Stimulated activated CD4-positive, alpha-beta T cell treated with anti-CD3 and anti-CD28 coated beads, Interleukin-1b, Interleukin-23, amount 100 ng/mL, for 48 hours (primary cell): ENCODE data around the gene AUTS2.
"Not testable (repeated sequence)": the region's sequence is repeated elsewhere in the genome, so short reads cannot be mapped to it uniquely, and the experiment has no call there.

Source experiments
- DNase-seq: peaks from one replicate; pipeline ENCODE4 v3.0.0-alpha.2; 2020

AUTS2 gene

DNA sequence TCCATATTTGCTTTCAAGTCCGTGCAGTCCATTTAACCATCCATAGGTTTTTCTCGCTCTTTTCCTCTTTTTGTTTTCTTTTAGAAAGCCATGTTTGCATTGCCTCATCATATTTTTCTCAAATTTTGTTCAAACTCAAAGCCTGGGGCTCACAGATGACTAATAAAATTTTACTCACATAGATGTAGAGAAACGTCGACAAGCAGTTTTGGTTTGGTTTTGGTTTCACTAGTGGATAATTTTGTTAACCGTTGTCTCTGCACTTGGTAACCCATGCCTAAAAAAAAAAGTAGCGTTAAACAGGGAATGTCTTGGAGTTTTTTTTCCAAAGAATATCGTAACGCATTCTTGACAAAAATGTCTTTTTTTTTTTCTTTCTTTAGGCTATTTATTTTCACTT, 1189.5 kb downstream of the AUTS2 start:
- no peak for DNase-seq

DNA sequence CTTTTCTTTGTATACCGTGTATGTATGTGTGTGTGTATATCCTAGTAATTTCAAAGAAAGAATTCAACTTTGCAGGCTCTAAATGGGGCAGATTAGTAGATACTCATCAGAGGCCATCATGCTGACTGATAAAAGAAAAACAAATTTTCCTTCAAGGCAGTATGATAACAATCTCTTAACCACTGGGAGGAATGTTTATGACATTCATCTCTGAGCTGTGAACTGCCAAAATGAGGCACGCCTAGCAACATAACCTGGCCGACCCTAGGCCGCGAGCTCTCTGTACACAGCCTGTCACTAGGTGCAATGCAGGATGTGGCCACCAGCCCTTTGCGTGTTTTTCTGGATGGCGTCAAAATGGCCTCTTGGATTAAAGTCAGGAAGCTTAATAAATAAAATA, 1190.0 kb downstream of the AUTS2 start:
- peak; percentile 8 for DNase-seq

DNA sequence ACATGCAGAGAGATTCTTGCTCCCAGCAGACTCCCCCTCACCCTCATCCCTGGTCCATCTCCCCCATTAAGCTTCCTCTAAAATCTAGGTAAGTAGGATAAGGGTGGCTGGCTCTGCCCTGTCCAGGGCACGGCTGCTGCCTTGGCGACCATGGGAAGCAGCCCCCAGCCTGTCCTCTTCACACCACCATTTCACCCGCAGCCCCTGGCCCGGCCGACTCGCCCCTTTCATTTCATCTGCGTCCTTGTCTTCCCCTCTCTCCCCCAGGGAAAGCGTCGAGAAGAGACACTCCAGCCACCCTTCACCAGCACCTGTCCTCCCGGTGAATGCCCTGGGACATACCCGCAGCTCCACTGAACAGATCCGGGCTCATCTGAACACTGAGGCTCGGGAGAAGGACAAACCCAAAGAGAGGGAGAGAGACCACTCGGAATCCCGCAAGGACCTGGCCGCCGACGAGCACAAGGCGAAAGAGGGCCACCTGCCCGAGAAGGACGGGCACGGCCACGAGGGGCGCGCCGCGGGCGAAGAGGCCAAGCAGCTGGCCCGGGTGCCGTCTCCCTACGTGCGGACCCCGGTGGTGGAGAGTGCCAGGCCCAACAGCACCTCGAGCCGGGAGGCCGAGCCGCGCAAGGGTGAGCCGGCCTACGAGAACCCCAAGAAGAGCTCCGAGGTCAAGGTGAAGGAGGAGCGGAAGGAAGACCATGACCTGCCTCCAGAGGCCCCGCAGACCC, 1191.4 kb downstream of the AUTS2 start:
- DNase-seq = no peak

DNA sequence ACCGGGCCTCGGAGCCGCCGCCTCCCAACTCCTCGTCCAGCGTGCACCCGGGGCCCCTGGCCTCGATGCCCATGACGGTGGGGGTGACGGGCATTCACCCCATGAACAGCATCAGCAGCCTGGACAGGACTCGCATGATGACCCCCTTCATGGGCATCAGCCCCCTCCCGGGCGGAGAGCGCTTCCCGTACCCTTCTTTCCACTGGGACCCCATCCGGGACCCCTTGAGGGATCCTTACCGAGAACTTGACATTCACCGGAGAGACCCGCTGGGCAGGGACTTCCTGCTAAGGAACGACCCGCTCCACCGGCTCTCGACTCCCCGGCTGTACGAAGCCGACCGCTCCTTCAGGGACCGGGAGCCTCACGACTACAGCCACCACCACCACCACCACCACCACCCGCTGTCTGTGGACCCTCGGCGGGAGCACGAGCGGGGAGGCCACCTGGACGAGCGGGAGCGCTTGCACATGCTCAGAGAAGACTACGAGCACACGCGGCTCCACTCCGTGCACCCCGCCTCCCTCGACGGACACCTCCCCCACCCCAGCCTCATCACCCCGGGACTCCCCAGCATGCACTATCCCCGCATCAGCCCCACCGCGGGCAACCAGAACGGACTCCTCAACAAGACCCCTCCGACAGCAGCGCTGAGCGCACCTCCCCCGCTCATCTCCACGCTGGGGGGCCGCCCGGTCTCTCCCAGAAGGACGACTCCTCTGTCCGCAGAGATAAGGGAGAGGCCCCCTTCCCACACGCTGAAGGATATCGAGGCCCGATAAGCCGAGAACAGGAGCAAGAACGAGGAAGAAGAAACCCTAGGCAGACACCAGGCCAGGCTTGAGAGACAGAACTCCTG, 1192.2 kb downstream of the AUTS2 start:
- no peak for DNase-seq

DNA sequence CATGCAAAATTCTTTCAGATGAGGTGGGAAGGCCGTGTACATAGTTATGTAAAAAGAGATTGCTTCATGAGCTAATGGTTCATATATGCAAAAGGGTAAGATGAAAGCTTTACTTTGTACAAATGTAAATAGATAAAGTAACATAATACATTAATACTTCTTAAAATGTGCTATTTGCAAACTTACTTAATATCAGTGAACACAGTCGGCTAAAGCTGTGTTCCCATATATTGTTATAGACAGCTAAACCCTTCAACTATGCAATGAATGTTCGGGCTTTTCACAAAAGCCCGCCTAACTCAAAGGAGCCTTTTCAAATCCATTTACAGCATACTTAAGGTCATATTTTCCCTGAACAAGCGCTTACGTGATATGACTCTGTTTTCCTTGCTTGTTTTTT, 1193.1 kb downstream of the AUTS2 start:
- DNase-seq = no peak

DNA sequence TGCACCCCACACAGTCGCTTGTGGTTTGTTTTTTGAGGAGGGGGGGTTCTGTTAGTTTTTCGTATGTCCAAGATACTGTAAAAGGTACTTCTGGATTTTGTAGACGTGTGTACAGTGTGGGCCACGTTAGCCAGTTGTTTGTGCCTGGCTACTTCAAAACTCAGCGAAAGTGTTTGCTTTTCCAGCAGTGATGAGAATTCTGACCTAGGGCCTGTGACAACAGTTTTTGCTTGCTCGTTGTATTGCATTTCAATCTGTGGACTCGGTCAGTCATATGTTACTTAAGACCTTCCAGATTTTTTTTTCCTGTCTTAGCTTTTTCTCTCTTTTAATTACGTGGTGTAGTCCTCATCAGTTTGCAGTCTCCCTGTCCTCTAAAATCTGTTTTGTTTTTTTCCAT, 1194.8 kb downstream of the AUTS2 start:
- DNase-seq = no peak

DNA sequence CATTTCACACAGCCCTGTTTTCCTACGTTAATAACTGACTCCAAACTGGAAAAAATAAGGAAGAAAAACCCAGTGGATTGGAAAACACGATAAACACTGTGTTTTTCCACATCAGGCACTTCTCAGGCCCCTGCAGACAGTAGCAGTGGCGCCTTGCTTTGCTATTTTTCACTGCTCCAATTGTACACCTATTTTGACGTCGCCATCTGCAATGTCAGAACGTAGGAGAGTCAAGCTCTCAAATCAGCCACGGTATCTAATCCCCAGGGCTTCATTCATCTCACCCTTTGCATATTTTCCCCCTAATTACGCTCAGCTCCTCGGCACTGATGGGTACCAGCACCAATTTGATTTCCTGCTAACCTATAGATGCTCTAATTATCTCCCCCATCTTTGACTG, 1195.5 kb downstream of the AUTS2 start:
- no peak for DNase-seq

DNA sequence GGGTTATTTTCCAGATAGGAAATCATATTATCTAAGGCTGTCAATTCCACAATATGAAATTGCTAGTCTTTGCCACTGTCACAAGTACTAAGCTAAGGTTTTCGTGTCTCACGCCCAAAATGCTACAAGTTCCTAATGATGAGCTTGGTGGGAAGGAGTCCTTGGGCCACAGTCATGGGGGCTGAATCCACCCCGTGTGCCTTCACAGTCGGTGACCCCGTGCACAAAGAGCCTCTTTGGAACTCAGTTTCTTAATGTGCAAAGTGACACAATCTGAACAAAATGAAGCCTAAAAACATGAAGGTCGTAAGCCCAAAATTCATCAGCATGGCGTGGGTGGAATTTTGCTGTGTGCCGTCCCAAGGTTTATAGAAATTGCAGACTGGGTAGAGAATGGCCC, 1196.7 kb downstream of the AUTS2 start:
- DNase-seq = no peak

DNA sequence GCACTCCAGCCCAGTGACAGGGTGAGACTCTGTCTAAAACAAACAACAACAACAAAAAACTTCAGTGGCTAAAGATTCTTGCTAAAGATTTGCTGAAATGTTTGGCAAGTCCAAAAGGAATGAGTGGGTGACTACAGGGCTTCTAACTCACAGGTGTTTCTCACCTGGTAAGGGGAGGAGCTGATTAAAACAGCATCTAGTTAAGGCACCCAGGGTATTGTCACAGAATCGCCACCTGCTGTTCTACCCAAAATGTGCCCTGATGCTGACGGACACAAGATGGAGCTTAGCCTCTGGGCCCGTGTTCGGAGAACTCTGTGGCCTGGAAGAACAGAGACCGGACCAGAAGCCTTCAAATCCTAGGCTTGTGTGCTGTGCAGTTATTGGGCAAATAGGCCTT, 1197.7 kb downstream of the AUTS2 start:
- no peak for DNase-seq

DNA sequence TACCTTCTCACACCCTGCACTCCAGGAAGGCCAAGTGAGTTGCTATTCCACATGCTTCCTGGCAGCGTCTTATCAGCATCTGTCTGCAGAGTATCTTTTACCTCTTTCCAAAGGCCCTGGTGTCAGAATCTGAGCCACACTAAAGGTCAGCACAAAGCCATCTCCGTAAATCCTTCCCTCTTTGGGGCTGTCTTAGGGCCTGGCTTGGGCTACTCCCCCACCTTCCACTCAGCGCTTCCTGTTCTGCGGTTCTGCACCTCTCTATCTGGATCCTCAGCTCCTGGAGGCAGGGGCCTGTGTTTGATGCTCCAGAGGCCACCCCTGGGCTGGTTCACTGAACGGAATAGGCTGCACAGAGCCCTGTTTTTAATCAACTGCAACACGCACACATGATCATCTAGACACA, 1198.8 kb downstream of the AUTS2 start:
- no peak for DNase-seq

DNA sequence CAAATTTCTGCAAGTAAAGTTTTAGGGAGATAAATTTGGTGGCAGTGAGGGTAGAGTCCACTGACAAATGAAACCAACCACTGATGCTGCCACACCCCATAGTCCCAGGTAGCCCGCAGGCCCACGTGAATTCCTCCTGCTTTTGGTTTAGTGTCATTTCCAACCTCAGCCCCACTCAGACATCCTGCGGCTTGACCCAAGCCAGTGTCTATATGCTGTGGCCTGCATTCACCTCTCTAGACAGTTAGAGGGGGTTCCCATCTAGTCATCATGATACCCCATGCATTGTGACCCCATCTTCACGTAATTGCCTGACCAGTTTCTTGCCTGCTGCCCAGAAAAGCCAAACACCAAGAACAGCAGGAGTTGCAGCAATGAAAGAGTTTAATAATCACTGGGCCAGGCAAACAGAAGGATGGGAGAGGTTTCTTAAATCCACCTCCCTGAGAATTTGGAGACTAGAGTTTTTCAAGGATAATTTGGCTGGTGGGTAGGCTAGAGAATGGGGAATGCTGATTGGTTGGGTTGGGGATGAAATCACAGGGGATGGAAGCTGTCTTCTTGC, 1201.6 kb downstream of the AUTS2 start:
- no peak for DNase-seq

DNA sequence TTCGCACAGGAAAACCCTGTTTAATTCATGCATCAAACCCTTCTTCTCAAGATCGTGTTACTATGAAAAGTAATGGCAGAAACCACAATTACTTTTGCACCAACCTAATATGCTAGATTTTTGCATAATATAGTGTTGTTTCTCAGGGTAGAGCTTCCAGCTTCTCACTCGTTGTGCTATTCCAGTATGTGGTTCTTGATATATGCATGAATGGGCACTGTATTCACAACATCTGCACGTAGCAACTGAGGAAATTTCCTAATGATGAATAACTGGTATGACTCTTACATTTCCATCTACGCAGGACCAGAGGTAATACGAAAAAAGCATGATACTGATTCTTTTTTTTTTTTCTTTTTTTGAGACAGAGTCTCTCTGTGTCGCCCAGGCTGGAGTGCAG, 1207.1 kb downstream of the AUTS2 start:
- no peak for DNase-seq

DNA sequence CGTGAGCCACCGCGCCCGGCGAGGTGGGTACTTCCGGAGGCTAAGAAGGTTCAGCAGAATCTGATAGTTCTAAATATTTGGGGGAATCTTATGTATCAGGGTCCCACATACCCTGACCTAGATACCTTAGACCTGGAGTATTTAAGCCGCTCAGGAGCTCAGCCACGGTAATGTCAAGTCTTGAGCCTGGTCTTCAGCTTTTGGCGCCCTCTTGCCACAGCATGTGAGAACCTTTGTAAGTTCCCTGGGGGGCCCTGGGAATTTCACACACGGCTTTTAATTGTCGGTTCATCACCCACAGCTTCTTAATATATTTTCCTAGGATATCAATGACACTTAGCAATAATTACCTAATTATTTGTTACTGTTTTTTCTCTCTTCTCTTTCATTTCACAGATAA, 1209.4 kb downstream of the AUTS2 start:
- DNase-seq = no peak

DNA sequence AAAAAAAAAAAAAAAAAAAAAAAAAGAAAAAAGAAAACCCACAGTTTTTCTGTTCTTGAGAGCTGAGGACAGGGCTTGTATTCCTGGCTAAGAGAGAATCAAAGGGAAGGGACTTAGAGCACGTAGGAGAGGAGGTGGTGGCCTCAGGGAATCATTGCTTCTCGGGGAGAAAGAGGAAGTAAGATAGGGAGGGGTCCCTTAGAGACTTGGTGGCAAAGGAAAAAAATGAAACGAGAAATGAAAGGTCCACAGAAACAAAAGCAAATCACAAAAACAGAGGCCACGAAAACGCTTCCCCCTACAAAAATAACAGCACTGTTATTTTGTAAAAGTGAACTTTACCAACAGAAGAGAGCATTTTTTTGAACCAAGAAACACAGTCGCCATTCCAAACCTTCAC, 1210.6 kb downstream of the AUTS2 start:
- DNase-seq = no peak

DNA sequence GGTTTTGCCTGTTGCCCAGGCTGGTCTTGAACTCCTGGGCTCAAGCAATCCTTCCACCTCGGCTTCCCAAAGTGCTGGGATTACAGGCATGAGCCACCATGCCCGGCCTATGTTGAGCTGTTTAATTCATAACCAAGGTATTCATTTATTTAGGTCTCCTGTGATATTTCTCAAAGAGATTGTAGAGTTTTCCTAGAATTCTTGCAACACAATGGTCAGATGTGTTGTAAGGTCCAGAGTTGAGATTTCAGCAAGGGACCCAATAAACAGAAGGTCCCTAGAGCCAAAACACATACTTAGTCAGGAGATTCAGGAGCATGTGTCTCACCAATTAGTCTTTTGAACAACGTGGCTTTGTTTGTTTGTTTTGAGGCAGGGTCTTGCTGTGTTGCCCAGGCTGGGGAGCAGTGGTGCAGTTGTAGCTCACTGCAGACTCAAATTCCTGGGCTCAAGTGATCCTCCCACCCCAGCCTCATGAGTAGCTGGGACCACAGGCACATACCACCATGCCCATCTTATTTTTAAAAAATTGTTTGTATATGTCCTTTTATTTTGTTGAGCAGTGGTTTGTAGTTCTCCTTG, 1212.4 kb downstream of the AUTS2 start:
- no peak for DNase-seq

DNA sequence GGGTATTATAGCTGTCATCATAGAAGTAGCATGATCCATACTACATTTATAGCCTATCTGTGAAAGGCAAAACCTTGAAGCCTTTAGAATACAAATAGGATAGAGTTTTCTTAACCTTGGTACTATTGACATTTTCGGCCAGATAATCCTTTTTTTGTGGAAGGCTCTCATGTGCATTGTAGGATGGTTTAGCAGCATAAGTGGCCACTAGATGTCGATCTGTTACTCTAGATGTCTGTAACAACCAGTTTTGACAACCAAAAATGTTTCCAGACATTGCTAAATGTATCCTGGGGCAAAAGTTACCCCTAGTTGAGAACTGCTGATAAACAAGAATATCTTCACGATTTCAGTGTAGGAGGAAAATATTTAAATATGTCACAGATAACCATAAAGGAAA, 1214.2 kb downstream of the AUTS2 start:
- no peak for DNase-seq

DNA sequence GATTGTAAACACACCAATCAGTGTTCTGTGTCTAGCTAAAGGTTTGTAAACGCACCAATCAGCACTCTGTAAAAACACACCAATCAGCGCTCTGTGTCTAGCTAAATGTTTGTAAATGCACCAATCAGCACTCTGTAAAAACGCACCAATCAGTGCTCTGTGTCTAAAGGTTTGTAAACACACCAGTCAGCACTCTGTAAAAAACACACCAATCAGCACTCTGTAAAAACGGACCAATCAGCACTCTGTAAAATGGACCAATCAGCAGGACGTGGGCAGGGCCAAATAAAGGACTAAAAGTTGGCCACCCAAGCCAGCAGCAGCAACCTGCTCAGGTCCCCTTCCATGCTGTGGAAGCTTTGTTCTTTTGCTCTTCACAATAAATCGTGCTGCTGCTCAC, 1224.2 kb downstream of the AUTS2 start:
- DNase-seq = not testable (repeated sequence)

DNA sequence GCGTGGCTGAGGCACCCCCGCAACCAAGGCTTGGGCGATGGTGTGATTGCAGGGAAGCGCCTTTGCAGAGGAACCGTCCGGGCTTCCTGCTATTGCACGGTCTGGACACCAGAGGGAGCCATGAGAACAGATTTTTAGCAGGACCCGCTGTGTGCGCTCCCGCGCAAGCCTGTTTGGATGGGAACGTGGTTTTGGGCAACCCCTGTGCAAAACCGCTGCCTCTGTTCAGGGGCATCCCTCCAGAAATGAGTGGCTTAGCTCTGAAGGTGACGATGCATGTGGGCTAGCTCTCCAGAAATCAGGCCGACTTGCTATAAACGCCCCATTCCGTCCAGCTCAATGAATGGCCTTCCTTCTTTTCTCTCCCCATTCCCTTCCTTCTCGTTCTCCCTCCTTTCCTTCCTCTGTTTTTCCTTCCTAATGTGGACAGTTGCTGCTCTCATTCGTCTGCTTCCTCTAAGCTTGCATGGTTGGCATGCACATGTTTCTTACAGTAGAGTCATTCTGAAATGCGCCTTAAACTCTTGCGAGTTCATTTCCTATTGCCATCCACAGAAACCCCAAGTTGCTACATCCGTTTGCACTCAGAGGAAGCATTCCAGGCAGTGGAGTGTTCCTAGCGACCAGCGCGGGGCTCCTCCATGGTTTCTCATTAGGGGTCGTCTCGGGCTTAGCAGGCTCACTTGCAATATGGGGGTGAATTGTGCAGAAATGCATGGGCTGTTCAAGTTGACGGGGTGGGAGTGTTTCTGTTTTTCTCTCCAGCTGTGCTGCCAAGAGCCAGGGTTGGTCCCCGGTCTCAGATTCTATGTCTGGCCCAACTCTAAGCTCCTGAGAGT, 1231.2 kb downstream of the AUTS2 start:
- DNase-seq = peak; percentile 52

DNA sequence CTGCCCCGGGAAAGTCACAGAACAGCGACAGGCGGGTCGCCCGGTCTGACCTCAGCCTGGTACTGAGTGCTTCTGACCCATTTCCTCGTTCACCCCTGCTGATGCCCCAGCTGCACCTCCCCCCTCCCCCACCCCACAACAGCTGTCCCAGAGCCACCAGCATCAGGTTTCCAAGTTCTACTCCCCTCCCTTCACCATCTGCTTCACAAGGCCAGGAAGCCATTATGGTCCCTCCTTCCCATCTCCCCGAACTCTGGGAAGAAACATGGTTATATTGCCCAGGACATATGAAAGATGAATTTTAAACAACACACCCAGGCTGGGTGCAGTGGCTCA, 1231.8 kb downstream of the AUTS2 start:
- DNase-seq = no peak

DNA sequence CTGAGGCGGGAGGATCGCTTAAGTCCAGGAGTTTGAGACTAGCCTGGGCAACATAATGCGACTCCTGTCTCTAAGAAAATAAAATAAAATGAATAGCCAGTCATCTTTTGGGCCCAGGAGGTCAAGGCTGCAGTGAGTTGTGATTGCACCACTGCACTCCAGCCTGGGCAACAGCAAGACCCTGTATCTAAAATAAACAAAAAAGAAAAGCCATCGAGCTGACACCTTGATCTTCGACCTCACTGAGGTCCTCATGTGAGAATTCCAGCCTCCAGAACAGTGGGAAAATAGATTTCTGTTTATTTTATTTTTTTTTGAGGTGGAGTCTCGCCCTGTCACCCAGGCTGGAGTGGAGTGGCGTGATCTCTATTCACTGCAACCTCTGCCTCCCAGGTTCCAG, 1232.2 kb downstream of the AUTS2 start:
- no peak for DNase-seq

DNA sequence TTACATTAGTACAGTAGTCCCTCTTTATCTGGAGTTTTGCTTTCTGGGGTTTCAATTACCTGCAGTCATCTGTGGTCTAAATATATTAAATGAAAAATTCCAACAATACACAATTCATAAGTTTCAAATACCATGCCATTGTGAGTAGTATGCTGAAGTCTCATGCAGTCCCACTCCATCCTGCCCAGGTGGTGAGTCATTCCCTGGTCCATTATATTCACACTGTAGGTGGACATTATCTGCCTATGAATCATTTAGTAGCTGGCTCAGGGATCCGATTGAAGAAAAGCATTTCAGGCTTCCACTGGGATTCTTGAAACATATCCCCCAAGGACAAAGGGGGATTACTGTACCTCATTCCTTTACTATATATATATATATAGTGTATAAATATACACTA, 1235.5 kb downstream of the AUTS2 start:
- DNase-seq = no peak

DNA sequence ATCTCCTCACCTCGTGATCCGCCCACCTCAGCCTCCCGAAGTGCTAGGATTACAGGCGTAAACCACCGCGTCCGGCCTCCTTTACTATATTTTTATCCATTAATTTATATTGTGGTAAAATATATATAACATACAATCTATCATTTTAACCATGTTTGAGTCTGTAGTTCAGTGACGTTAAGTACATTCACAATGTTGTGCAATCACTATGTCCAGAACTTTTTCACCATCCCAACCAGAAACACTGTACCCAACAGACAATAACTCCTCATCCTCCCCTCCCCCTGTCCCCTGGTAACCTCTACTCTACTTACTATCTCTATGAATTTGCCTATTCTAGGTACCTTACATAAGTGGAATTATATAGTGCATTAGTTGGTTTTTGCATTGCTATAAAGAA, 1236.1 kb downstream of the AUTS2 start:
- DNase-seq = no peak

DNA sequence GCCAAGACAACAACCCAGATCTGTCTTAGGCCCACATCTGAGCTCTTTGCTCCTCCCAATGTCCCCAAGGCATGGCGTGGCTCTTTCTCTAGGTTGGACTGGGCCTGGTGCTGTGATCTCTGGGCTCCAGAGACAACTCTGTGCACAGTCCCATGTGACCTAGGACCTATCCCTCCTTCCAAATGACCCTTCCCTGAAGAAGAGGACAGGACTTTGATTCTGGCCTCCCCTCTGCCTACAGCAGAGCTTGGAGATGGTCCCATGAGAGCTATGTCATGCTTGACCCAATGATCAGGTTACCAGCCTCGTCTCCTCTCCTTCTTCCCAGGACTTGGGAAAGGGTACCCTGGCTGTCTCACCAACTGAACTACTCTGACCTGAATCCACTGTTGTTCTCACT, 1237.4 kb downstream of the AUTS2 start:
- no peak for DNase-seq
